AG04449 (cell line): ENCODE data around the gene DNAJC30.

Experiments used
- CTCF ChIA-PET: fragments of 350-600 bp; formaldehyde crosslinking; extraction: SDS; loops from one replicate; lab custom pipeline; 2021; ENCODE audit warnings: antibody characterized with exemption; lab: Yijun Ruan, JAX
- POLR2A ChIA-PET: fragments of 400-600, 350-600 bp; formaldehyde crosslinking; extraction: SDS; loops from one replicate; lab custom pipeline; 2020; ENCODE audit warnings: antibody characterized with exemption, inconsistent platforms; lab: Yijun Ruan, JAX
- DNase-seq: peaks from one replicate; pipeline ENCODE4 v3.0.0-alpha.2; 2010; ENCODE audit warnings: low read depth, low spot score
- H3K4me3 ChIP-seq: 2 replicates; pipeline ENCODE4 v1.5.1; 2011; ENCODE audit warnings: low read depth, mild to moderate bottlenecking, control low read depth, low read length
- CTCF ChIP-seq: IDR thresholded peaks from one replicate; pipeline ENCODE4 v1.5.1; 2011; ENCODE audit warnings: mild to moderate bottlenecking, moderate library complexity, low read length, control low read depth, inconsistent platforms; ENCODE audit not compliant: insufficient read depth; ENCODE audit errors: missing control alignments

DNAJC30 gene

GRCh38 chr7:73696372-73696771 is 13.1 kb upstream of the DNAJC30 start:
- no peak for DNase-seq
- H3K4me3 ChIP-seq = no peak overlapping the region
- ChIA-PET POLR2A (interaction anchor here (1.3 kb wide), 1 partner anchor 10 kb away, joined by 4 read pairs; no protein-coding TSS in a partner anchor), CTCF (interaction anchor here (1.2 to 1.9 kb wide), 5 partner anchors 9 to 89 kb away, joined by 3 to 11 read pairs (median 5); partner anchors contain the start of gene VPS37D)
- no peak for TF ChIP-seq CTCF

- DNase-seq = no peak
- ChIA-PET CTCF (interaction anchor here (0.9 to 3.1 kb wide), 4 partner anchors 11 to 83 kb away, joined by 3 to 25 read pairs (median 6); no protein-coding TSS in a partner anchor), POLR2A (no interaction called here)
- no peak for TF ChIP-seq CTCF
- no peak overlapping the region for H3K4me3 ChIP-seq
These were observed 7.4 kb upstream of the DNAJC30 start for GRCh38 chr7:73690646-73691045.

GRCh38 chr7:73688288-73688687 is 5.0 kb upstream of the DNAJC30 start:
- no peak overlapping the region for H3K4me3 ChIP-seq
- no peak for TF ChIP-seq CTCF
- DNase-seq = no peak
- POLR2A ChIA-PET = no interaction called here
- CTCF ChIA-PET = interaction anchor here (1.1 to 1.3 kb wide), 2 partner anchors 37 to 38 kb away, joined by 3 read pairs; no protein-coding TSS in a partner anchor

DNA sequence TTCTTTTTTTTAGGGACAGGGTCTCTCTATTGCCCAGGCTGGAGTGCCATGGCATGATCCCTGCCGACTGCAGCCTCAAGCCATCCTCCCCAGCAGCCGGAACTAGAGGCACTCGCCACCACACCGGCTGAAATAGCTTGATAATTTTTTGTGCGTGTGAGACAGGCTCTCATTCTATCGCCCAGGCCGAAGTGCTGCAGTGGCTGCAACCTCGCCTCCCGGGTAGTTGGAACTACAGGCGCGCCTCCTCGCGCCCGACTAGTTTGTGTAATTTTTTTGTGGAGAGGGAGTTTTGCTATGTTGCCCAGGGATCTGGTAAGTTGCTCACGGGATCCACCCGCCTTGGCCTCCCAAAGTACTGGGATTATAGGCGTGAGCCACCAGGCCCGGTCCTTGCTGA is 2.1 kb upstream of the DNAJC30 start:
- CTCF ChIA-PET = interaction anchor here (0.7 to 3.2 kb wide), 2 partner anchors 16 to 17 kb away, joined by 4 to 6 read pairs; no protein-coding TSS in a partner anchor

GRCh38 chr7:73683788-73684693 is 788 bp upstream of the DNAJC30 start:
- peak overlapping the region; percentile 98 for H3K4me3 ChIP-seq
- ChIA-PET POLR2A (no interaction called here), CTCF (interaction anchor here (3.2 kb wide), 1 partner anchor 16 kb away, joined by 6 read pairs; no protein-coding TSS in a partner anchor)
- DNase-seq = no peak
- no peak for TF ChIP-seq CTCF

More for the DNA sequence above, 2.1 kb upstream of the DNAJC30 start:
- POLR2A ChIA-PET = no interaction called here
- TF ChIP-seq CTCF = no peak
- no peak overlapping the region; the same call in 1 of the 2 replicates for H3K4me3 ChIP-seq
- no peak for DNase-seq

DNA sequence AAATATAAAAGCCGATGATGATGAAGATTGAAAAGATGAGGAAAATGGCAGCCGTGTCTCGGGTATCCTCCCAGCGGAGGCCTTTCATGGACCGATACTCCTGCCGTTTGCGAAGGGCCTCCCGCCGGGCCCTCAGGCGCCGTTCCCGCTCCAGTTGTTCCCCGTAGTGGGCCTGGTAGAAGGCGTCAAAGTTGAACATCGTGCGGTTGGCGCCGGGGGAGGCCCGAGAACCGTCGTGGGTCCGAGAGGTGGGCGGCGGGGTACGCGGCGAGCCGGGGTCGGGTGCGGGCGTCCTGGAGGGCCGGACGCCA is 553 bp downstream of the DNAJC30 start:
- peak overlapping the region; percentile 98 for H3K4me3 ChIP-seq
- ChIA-PET POLR2A (no interaction called here), CTCF (interaction anchor here (0.7 to 1.2 kb wide), 3 partner anchors 14 to 75 kb away, joined by 3 to 6 read pairs (median 4); no protein-coding TSS in a partner anchor)
- TF ChIP-seq CTCF = no peak
- no peak for DNase-seq
